ENCODE measurements around the gene ADD2.

Gene ADD2

GRCh38 chr2:70632966-70633365 is 135.0 kb downstream of the ADD2 start:
- no peak for ATAC-seq
- TF ChIP-seq ZFP30 (CRISPR knock-in tag; IDR thresholded peaks at IDR 0.05) (no peak), CSDC2 (CRISPR knock-in tag; IDR thresholded peaks at IDR 0.05) (no peak), TOX (CRISPR knock-in tag; IDR thresholded peaks at IDR 0.05; ENCODE audit: borderline replicate concordance) (no peak), ESRRG (CRISPR knock-in tag; IDR thresholded peaks at IDR 0.05) (no peak), ARNTL (CRISPR knock-in tag; IDR thresholded peaks at IDR 0.05; ENCODE audit: borderline replicate concordance, low read depth) (no peak), ZNF8 (CRISPR knock-in tag; IDR thresholded peaks at IDR 0.05) (no peak), ZNF565 (CRISPR knock-in tag; conservative IDR thresholded peaks at IDR 0.05; ENCODE audit: low read depth) (no peak), ZFP3 (CRISPR knock-in tag; IDR thresholded peaks at IDR 0.05) (no peak), ZC3H10 (CRISPR knock-in tag; IDR thresholded peaks at IDR 0.05) (no peak), RARB (CRISPR knock-in tag; IDR thresholded peaks at IDR 0.05) (no peak), ZNF70 (CRISPR knock-in tag; IDR thresholded peaks at IDR 0.05) (no peak), GLIS3 (CRISPR knock-in tag; IDR thresholded peaks at IDR 0.05) (no peak), POU6F1 (CRISPR knock-in tag; IDR thresholded peaks at IDR 0.05; ENCODE audit: borderline replicate concordance, low read depth) (no peak), SNAI2 (CRISPR knock-in tag; IDR thresholded peaks at IDR 0.05) (no peak), ISL1 (CRISPR knock-in tag; IDR thresholded peaks at IDR 0.05) (no peak), OSR1 (CRISPR knock-in tag; IDR thresholded peaks at IDR 0.05) (no peak)
- TF ChIP-seq, protein P1, sequence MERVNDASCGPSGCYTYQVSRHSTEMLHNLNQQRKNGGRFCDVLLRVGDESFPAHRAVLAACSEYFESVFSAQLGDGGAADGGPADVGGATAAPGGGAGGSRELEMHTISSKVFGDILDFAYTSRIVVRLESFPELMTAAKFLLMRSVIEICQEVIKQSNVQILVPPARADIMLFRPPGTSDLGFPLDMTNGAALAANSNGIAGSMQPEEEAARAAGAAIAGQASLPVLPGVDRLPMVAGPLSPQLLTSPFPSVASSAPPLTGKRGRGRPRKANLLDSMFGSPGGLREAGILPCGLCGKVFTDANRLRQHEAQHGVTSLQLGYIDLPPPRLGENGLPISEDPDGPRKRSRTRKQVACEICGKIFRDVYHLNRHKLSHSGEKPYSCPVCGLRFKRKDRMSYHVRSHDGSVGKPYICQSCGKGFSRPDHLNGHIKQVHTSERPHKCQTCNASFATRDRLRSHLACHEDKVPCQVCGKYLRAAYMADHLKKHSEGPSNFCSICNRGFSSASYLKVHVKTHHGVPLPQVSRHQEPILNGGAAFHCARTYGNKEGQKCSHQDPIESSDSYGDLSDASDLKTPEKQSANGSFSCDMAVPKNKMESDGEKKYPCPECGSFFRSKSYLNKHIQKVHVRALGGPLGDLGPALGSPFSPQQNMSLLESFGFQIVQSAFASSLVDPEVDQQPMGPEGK (CRISPR knock-in tag; IDR thresholded peaks at IDR 0.05; ENCODE audit: borderline replicate concordance), result no peak
- TF ChIP-seq, protein P2, sequence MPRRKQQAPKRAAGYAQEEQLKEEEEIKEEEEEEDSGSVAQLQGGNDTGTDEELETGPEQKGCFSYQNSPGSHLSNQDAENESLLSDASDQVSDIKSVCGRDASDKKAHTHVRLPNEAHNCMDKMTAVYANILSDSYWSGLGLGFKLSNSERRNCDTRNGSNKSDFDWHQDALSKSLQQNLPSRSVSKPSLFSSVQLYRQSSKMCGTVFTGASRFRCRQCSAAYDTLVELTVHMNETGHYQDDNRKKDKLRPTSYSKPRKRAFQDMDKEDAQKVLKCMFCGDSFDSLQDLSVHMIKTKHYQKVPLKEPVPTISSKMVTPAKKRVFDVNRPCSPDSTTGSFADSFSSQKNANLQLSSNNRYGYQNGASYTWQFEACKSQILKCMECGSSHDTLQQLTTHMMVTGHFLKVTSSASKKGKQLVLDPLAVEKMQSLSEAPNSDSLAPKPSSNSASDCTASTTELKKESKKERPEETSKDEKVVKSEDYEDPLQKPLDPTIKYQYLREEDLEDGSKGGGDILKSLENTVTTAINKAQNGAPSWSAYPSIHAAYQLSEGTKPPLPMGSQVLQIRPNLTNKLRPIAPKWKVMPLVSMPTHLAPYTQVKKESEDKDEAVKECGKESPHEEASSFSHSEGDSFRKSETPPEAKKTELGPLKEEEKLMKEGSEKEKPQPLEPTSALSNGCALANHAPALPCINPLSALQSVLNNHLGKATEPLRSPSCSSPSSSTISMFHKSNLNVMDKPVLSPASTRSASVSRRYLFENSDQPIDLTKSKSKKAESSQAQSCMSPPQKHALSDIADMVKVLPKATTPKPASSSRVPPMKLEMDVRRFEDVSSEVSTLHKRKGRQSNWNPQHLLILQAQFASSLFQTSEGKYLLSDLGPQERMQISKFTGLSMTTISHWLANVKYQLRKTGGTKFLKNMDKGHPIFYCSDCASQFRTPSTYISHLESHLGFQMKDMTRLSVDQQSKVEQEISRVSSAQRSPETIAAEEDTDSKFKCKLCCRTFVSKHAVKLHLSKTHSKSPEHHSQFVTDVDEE (CRISPR knock-in tag; IDR thresholded peaks at IDR 0.05), result no peak

DNA sequence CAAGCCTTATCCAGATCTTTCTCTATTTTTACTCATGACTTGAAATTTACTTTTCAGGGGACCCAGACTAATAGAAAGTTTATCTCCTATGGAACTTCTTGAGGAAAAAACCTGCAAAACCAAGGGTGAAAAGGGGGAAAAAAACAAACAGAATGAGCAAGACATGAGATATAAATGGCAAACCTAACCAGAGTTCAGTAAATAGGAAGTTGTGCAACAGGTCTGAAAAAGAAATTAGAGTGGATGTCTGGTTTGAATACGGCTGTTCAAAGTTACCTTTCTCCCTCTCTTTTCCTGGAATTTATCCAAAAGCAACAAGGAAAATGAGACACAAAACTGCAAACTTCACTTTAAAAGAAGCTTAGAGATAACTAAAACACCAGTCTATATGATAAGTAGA is 135.6 kb downstream of the ADD2 start:
- no peak for ATAC-seq
- TF ChIP-seq CSDC2 (CRISPR knock-in tag; IDR thresholded peaks at IDR 0.05) (no peak), ZFP30 (CRISPR knock-in tag; IDR thresholded peaks at IDR 0.05) (no peak), TOX (CRISPR knock-in tag; IDR thresholded peaks at IDR 0.05; ENCODE audit: borderline replicate concordance) (no peak), BACH2 (CRISPR knock-in tag; IDR thresholded peaks at IDR 0.05; ENCODE audit: borderline replicate concordance) (no peak), ZNF565 (CRISPR knock-in tag; conservative IDR thresholded peaks at IDR 0.05; ENCODE audit: low read depth) (no peak), ZNF8 (CRISPR knock-in tag; IDR thresholded peaks at IDR 0.05) (no peak), PPARA (CRISPR knock-in tag; IDR thresholded peaks at IDR 0.05; ENCODE audit: borderline replicate concordance) (no peak), CREB5 (CRISPR knock-in tag; IDR thresholded peaks at IDR 0.05; ENCODE audit: low read depth) (no peak), ZC3H10 (CRISPR knock-in tag; IDR thresholded peaks at IDR 0.05) (no peak), ARNTL (CRISPR knock-in tag; IDR thresholded peaks at IDR 0.05; ENCODE audit: borderline replicate concordance, low read depth) (no peak), TCF4 (CRISPR knock-in tag; IDR thresholded peaks at IDR 0.05; ENCODE audit: borderline replicate concordance) (no peak), OSR1 (CRISPR knock-in tag; IDR thresholded peaks at IDR 0.05) (no peak), CSRNP3 (CRISPR knock-in tag; IDR thresholded peaks at IDR 0.05) (no peak), GLIS3 (CRISPR knock-in tag; IDR thresholded peaks at IDR 0.05) (no peak)

Measured in SK-N-SH treated with all-trans-retinoic acid at 6 μM for 48 hours (cell line).